GM19238 (cell line): Measurements from ENCODE around the gene LARGE1.

Experiments
- DNase-seq: peaks from one replicate; pipeline ENCODE4 v3.0.0; 2011; ENCODE audit warnings: low spot score; ENCODE audit not compliant: insufficient read length

LARGE1 gene

DNA sequence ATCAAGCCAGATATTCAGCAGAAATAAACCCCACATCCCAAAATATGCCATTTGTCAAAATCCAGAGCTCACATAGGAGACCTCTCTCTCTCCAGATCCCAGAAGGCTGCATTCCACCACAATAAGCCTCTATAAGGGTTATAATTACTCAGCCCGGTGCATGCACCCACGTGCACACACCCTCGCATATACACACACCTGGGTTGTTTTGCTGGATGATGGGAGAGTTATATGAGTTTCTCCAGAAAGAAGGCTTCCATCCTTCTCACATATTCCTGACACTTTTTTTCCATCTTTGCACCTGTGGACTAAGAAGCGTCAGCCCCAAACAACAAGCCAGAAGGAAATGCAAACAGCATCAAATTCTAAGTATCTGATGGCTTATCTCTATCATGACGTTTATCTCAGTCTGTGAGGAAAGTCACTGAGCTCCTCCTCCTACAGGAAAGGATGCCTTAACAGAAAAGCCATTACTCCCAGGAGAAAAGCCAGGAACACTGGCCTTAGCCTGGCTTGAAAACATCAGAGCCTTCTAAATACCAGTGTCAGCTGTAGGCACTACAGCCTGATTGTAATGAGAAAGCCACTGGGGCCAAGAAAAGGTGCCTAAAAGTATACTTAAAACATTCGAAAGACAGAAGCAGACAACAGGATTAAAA is 253.2 kb downstream of the LARGE1 start:
- no peak for DNase-seq

GRCh38 chr22:33666279-33666960 is 253.9 kb downstream of the LARGE1 start:
- no peak for DNase-seq

DNA sequence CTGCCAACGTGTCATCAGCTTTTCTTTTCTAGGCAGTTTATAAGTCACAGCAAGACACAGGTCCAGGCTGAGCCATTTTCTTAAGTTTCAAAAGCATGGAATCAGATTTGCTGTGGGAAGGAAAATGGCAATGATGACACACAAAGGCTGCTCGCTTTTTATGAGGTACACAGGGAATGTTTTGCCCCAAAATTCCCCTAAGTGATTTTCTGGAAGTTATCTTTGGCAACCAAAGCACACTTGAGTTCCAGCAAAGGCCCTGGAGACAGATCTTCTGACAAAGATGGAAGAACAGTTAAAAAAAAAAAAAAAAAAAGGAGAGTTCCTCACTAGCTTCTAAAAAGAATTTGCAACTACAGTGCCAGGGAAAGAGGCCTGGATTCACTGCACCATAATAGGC is 260.8 kb downstream of the LARGE1 start:
- no peak for DNase-seq

- DNase-seq: no peak
Observed at GRCh38 chr22:33658775-33659174, 261.5 kb downstream of the LARGE1 start.

GRCh38 chr22:33657670-33658069 is 262.6 kb downstream of the LARGE1 start:
- no peak for DNase-seq

DNA sequence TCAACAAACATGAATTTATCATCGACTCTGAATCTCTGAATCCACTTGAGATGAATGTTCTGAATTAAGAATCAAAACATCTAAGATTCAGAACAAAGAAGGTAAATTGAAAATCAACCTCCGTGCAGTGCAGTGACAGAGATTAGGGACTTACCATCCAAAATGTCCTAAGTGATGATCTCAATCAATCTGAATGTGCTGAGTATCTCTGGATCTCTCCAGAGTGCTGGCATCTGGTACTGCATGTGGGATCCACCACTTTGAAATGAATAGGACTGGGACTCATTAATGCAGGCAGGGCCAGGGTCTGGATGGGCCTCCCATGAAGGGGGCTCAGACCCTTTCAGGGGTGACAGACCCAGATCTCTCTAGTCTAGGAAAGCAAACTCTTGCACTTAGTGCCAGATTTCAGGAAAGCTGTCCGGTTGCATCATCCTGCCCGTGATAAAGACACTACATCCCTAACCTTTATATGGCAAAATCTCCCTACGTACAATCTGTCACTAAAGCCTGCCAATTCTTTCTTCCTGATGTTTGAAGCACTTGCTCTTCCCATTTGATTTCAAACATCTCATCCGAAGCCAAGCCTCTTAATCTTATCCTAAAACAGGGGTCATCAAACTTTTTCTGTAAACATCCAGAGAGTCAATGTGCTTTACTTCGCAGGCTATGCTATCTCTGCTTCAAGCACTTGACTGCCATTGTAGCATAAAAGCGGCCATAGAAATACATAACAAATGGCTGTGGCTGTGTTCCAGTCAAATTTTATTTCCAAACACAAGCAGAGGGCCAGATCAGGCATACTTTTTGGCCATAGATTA is 263.3 kb downstream of the LARGE1 start:
- DNase-seq: no peak

DNA sequence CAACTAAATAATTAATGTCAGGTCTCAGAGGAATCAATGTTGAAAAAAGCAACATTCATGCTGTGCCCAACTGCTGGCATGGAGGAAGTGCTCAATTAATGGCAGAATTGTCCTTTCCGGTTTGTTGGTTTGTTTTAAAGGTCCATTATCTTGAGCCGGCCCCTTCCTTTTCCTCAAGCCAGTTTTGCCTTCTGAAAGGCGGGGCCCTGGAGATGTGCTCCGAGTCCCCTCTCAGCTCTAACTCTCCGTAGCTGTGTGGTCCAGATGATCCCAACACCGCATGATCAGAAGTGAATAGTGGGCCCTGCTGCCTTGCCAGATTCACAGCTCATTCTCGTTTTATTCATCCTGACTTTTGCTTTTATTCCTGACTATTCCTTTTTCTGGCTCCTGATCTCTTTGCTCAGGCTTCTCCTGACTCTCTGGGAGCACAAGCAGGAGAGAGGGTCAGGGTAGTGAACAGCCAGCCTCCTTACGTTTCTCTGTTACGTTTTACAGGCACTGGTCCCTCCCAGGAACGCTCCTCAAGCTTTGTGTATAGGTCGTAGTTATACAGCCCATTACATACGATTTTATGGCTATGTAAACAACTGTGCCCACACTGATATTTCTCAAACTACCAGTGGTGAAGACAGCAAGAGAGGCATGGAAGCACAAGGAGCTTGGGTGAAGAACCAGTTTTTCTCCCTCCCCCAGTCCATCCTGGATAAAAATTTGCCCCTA is 265.9 kb downstream of the LARGE1 start:
- DNase-seq: no peak

DNA sequence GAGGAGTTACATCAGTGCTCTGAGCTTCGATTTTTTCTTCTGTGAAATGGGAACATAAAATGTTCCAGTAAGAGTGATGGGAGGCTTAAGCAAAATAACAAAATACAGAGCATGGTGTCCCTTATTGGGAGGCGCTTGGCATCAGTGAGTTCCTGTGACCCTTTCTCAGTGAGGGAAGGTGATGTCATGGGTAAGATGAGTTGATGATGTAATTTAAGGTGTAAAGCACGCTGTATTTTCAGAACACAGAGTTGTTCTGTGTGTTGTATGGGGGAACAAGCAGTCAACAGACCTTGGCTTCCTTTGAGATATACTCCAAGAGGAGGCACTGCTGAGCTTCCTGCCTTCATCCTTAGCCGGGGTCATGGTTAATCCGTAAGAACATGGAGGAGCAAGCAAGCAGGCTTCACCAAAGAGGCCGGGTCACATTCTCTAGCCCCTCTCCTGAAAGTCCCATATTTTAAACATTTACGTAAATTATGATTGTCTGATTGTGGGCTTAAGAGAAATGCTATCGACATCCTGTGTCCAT is 266.7 kb downstream of the LARGE1 start:
- DNase-seq: no peak

- no peak for DNase-seq
Observed at GRCh38 chr22:33652615-33653014, 267.7 kb downstream of the LARGE1 start.

GRCh38 chr22:33650244-33650643 is 270.0 kb downstream of the LARGE1 start:
- DNase-seq: no peak

DNA sequence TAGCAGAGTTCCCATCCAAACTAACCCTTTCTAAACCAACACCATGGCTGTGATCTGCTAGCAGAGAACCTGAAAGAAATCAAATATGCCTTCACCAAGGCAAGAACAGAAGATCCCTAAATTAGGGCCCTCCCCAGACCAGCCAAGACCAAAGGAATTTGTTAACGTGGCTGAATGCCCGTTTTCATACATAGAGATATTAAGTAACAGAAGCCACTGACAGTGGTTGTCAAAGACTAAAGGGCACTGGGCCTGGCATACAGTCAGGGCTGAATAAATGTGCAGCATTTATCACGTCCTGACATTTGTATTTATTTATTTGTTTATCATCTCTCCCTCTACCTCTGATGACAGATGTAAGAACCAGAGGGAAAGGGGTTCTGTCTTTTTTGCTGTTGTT is 271.8 kb downstream of the LARGE1 start:
- DNase-seq: no peak

- no peak for DNase-seq
Observed at GRCh38 chr22:33640900-33641299, 279.4 kb downstream of the LARGE1 start.

DNA sequence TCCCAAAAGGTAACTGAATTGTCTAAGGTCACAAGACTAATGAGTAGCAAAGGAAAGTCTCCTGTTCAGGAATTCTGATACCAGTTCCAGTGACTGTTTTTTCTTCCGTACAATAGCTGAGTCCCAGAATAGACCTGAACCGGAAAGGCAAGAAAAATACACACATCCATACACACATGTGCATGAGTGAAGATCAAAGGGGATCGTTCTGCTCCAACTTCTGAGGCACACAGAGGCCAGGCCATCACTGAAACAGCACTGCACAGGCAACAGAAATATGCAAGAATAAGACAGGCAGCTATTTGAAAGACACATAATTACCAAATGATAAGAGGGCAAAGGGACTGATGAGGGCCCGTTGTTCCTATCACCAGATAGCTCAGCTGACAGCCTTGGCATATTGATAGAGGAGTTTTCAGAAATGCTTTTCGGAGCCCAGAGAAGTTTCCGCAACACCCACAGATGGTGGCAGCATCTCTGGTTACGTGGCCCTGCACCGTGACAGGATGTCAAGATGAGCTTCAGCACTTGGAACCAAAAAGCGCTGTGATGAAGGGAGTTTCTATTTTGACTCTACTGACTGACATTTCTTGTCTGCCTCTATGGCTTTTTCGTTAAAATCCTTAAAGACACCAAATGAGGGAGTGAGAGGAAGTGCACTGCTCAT is 280.6 kb downstream of the LARGE1 start:
- DNase-seq: no peak

GRCh38 chr22:33635766-33636165 is 284.5 kb downstream of the LARGE1 start:
- no peak for DNase-seq

DNA sequence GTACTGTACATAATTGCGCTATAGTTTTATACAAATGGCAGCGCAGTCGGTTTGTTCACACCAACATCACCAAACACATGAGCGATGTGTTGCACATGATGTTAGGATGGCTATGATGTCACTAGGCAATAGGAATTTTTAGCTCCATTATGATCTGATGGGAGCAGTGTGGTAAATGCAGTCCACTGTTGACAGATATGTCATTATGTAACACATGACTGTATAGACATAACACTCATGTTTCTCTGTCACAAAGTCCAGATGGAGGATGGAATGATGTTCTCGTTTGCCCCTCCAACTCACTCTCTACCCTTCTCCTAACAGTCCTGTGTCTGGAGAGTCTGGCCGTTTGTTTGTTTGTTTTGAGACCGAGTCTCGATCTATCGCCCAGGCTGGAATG is 288.5 kb downstream of the LARGE1 start:
- DNase-seq: no peak

GRCh38 chr22:33625959-33626358 is 294.3 kb downstream of the LARGE1 start:
- no peak for DNase-seq

DNA sequence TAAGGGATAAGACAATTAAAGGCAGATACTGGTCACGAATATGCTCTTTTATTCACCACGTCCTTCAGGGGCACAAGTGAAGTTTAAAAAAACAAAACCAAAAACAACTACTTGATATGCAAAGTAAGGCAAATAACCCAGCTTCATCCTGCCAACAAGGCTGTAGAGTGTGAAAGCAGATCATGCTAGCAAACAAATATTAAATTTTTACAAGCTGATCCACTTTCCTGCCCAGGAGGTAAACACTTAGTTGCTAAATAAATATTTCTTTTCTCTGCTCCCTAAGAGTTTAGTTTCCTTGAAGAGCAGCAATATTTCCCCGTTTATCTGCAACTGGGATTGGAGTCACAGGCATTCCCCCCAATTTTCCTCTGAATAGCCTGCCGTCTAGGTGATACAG is 300.2 kb downstream of the LARGE1 start:
- no peak for DNase-seq

GRCh38 chr22:33606504-33606903 is 313.8 kb downstream of the LARGE1 start:
- no peak for DNase-seq

- DNase-seq: no peak
Observed at GRCh38 chr22:33605666-33606065, 314.6 kb downstream of the LARGE1 start.

- no peak for DNase-seq
Observed at GRCh38 chr22:33605221-33605620, 315.1 kb downstream of the LARGE1 start.

- DNase-seq: no peak
Observed at GRCh38 chr22:33601062-33601461, 319.2 kb downstream of the LARGE1 start.
